Measurements from ENCODE around the gene BCAM. TPM values are rescaled to one million over a fixed set of nuclear protein-coding genes. Genes with fewer than 3 reads are reported as not detected.

BCAM gene
- total and polyA plus RNA-seq, 2 of the 4 experiments (the other 2 are of a cell fraction): 2.3 to 35.7 TPM

- Histone ChIP-seq H3K4ac (ENCODE audit: low read depth, low read length) (no peak overlapping the region), H3K27ac (ENCODE audit: insufficient read depth, low read length) (no peak overlapping the region), H2AK5ac (ENCODE audit: low read depth, low read length) (no peak overlapping the region), H4K8ac (ENCODE audit: low read depth in 2 of 2, low read length in 2 of 2) (no peak overlapping the region), H4K5ac (ENCODE audit: low read depth, low read length) (no peak overlapping the region), H4K91ac (ENCODE audit: insufficient read depth, low read depth, low read length) (no peak overlapping the region), H3K4me1 (ENCODE audit: control insufficient read depth, insufficient read depth, low read length) (peaks cover 12% of the 10 kb centered on the region), H3K79me1 (ENCODE audit: low read depth in 1 of 2, low read length in 2 of 2) (peaks cover 8 to 63% of the 10 kb centered on the region in 2 experiments; a peak in 3 of 4 replicates), H3K9me1 (ENCODE audit: insufficient read depth, low read length) (peaks cover 11% of the 10 kb centered on the region), H2BK20ac (ENCODE audit: low read depth, low read length) (no peak overlapping the region), H3K56ac (ENCODE audit: extremely low read depth, insufficient read depth, low read length) (no peak overlapping the region), H3K14ac (replicated peaks; ENCODE audit: low read depth, low read length) (no peak overlapping the region), H3K9ac (ENCODE audit: low read depth, low read length) (no peak overlapping the region), H3K23ac (ENCODE audit: low read depth, low read length) (no peak overlapping the region), H3K4me3 (ENCODE audit: insufficient read depth, low read depth, low read length) (no peak overlapping the region), H3K9me3 (ENCODE audit: control insufficient read depth, insufficient read depth, low read length) (no peaks in the 10 kb centered on the region), H4K20me1 (ENCODE audit: insufficient read depth, low read length) (peaks cover 74% of the 10 kb centered on the region), H2BK5ac (ENCODE audit: low read depth, low read length, poor library complexity, severe bottlenecking) (no peak overlapping the region), H3K18ac (ENCODE audit: low read depth, low read length) (no peak overlapping the region), H3K36me3 (ENCODE audit: control insufficient read depth, insufficient read depth, low read length) (peaks cover 13% of the 10 kb centered on the region), H3K4me2 (ENCODE audit: low read depth, low read length) (no peak overlapping the region), H2AFZ (replicated peaks; ENCODE audit: low read length, poor library complexity) (no peak overlapping the region), H2BK15ac (ENCODE audit: low read depth, low read length) (no peak overlapping the region), H2BK120ac (ENCODE audit: low read depth, low read length) (no peak overlapping the region), H3K27me3 (ENCODE audit: control insufficient read depth, insufficient read depth, low read length) (no peaks in the 10 kb centered on the region), H2AK9ac (replicated peaks; ENCODE audit: low read depth, low read length, poor library complexity) (no peak overlapping the region)
- no peak for DNase-seq
- BruUV-seq (replicated peaks): no TSS peak
- 71% methylated on average over 4 of the region's 8 CpGs; no CpG with 5 or more reads in 1 of the 2 experiments for WGBS, 2 experiments (ENCODE audit: extremely low coverage in 2 of 2, insufficient read length in 1 of 2)
- ChIA-PET POLR2A (ENCODE audit: unreplicated experiment) (interaction anchor here (0.8 kb wide), 1 partner anchor 9 kb away, joined by 4 read pairs; no protein-coding TSS in a partner anchor), CTCF (no interaction called here)
- intact Hi-C loops (cut with micrococcal nuclease) (no loop called here), dilution Hi-C loops (cut with HindIII; ENCODE audit: low sequenced_read_pairs, unreplicated experiment) (no loop called here), in situ Hi-C loops (cut with MboI; ENCODE audit: low sequenced_read_pairs) (no loop called here)
- no peak for ATAC-seq (ENCODE audit: low read depth)
- TF ChIP-seq BHLHE40 (IDR thresholded peaks at IDR 0.05; ENCODE audit: low read depth, low read length) (no peak), MXI1 (IDR thresholded peaks at IDR 0.05; ENCODE audit: borderline replicate concordance, low read depth, low read length) (no peak), SMC3 (IDR thresholded peaks at IDR 0.05; ENCODE audit: low read depth, low read length) (no peak), MAFK (IDR thresholded peaks at IDR 0.05; ENCODE audit: low read depth, low read length) (no peak), CTCF (conservative IDR thresholded peaks at IDR 0.05; ENCODE audit: low read depth, low read length) (no peak), RAD21 (IDR thresholded peaks at IDR 0.05; ENCODE audit: low read length) (no peak)
Observed at GRCh38 chr19:44850641-44851109, 41.8 kb downstream of the BCAM start.
